ENCODE measurements around the gene STXBP5. TPM values are rescaled to one million over a fixed set of nuclear protein-coding genes. Genes with fewer than 3 reads are reported as not detected.
A peak's percentile ranks its signal among the peaks of the same experiment; 100 is the strongest.

Gene STXBP5
- total and polyA plus RNA-seq, 4 experiments from 2014 or later, result 0.90 to 36.5 (median 21.9) TPM

GRCh38 chr6:147231589-147231988, 27.4 kb downstream of the STXBP5 start:
- Histone ChIP-seq H3K36me3 (ENCODE audit: insufficient read depth, low read length) (no peaks in the 10 kb centered on the region), H3K27ac (ENCODE audit: low read depth, low read length) (no peak overlapping the region), H3K4me1 (ENCODE audit: insufficient read depth, low read length) (no peaks in the 10 kb centered on the region), H3K4me3 (ENCODE audit: low read length in 2 of 2) (no peak overlapping the region), H3K9me3 (ENCODE audit: control insufficient read depth in 1 of 2, low read length in 2 of 2) (no peaks in the 10 kb centered on the region), H3K27me3 (ENCODE audit: insufficient read depth, low read length) (no peaks in the 10 kb centered on the region)
- POLR2A ChIA-PET (ENCODE audit: partially characterized antibody), result interaction anchor here (0.8 kb wide), 1 partner anchor 27 kb away, joined by 3 read pairs; the partner anchor contains the start of gene STXBP5
- CTCF ChIA-PET (ENCODE audit: partially characterized antibody), result no interaction called here
- intact Hi-C loops (cut with micrococcal nuclease), result no loop called here
- Mint-ChIP-seq H3K4me3 (no peak overlapping the region), H3K27ac (no peak overlapping the region), H3K36me3 (peaks cover 3 to 10% of the 10 kb centered on the region in 2 donors), H3K9me3 (no peaks in the 10 kb centered on the region), H3K4me1 (peaks cover 19 to 30% (median 23%) of the 10 kb centered on the region in 4 donors), H3K27me3 (no peaks in the 10 kb centered on the region)
- DNase-seq, result no peak

GRCh38 chr6:147234685-147235084, 30.5 kb downstream of the STXBP5 start:
- intact Hi-C loops (cut with micrococcal nuclease), result no loop called here
- Histone ChIP-seq H3K9me3 (ENCODE audit: control insufficient read depth in 1 of 2, low read length in 2 of 2) (no peaks in the 10 kb centered on the region), H3K27me3 (ENCODE audit: insufficient read depth, low read length) (no peaks in the 10 kb centered on the region), H3K27ac (ENCODE audit: low read depth, low read length) (no peak overlapping the region), H3K4me3 (ENCODE audit: low read length in 2 of 2) (no peak overlapping the region), H3K36me3 (ENCODE audit: insufficient read depth, low read length) (no peaks in the 10 kb centered on the region), H3K4me1 (ENCODE audit: insufficient read depth, low read length) (no peaks in the 10 kb centered on the region)
- H3K27me3 Mint-ChIP-seq, result no peaks in the 10 kb centered on the region
- peaks cover 19 to 24% of the 10 kb centered on the region in 2 donors for H3K36me3 Mint-ChIP-seq
- H3K9me3 Mint-ChIP-seq, result no peaks in the 10 kb centered on the region
- no peak overlapping the region for H3K4me3 Mint-ChIP-seq
- H3K4me1 Mint-ChIP-seq, result peaks cover 4 to 12% (median 9%) of the 10 kb centered on the region in 4 donors
- POLR2A ChIA-PET (ENCODE audit: partially characterized antibody), result no interaction called here
- DNase-seq, result no peak
- CTCF ChIA-PET (ENCODE audit: partially characterized antibody), result no interaction called here
- H3K27ac Mint-ChIP-seq, result no peak overlapping the region

- DNase-seq, result no peak
- no peaks in the 10 kb centered on the region for H3K27me3 ChIP-seq (ENCODE audit: insufficient read depth, low read length)
- H3K27ac ChIP-seq (ENCODE audit: low read depth, low read length), result no peak overlapping the region
- ChIA-PET CTCF (ENCODE audit: partially characterized antibody) (no interaction called here), POLR2A (ENCODE audit: partially characterized antibody) (no interaction called here)
- H3K4me1 ChIP-seq (ENCODE audit: insufficient read depth, low read length), result no peaks in the 10 kb centered on the region
- no peaks in the 10 kb centered on the region for H3K9me3 ChIP-seq (ENCODE audit: control insufficient read depth in 1 of 2, low read length in 2 of 2)
- H3K36me3 ChIP-seq (ENCODE audit: insufficient read depth, low read length), result no peaks in the 10 kb centered on the region
- H3K27ac Mint-ChIP-seq, result peak overlapping the region in 1 of 7 donors; percentile 17
- H3K4me3 ChIP-seq (ENCODE audit: low read length in 2 of 2), result no peak overlapping the region
- no peaks in the 10 kb centered on the region for H3K9me3 Mint-ChIP-seq
- peaks cover 31 to 41% of the 10 kb centered on the region in 2 donors for H3K36me3 Mint-ChIP-seq
- peaks cover 0 to 6% (median 1%) of the 10 kb centered on the region in 4 donors for H3K4me1 Mint-ChIP-seq
- intact Hi-C loops (cut with micrococcal nuclease), result no loop called here
- no peak overlapping the region for H3K4me3 Mint-ChIP-seq
- H3K27me3 Mint-ChIP-seq, result no peaks in the 10 kb centered on the region
These were observed 33.9 kb downstream of the STXBP5 start for GRCh38 chr6:147238164-147238563.

- no peak for DNase-seq
- CTCF ChIA-PET (ENCODE audit: partially characterized antibody), result no interaction called here
- Histone ChIP-seq H3K36me3 (ENCODE audit: insufficient read depth, low read length) (no peaks in the 10 kb centered on the region), H3K27ac (ENCODE audit: low read depth, low read length) (no peak overlapping the region), H3K27me3 (ENCODE audit: insufficient read depth, low read length) (no peaks in the 10 kb centered on the region), H3K9me3 (ENCODE audit: control insufficient read depth in 1 of 2, low read length in 2 of 2) (no peaks in the 10 kb centered on the region), H3K4me3 (ENCODE audit: low read length in 2 of 2) (no peak overlapping the region), H3K4me1 (ENCODE audit: insufficient read depth, low read length) (no peaks in the 10 kb centered on the region)
- H3K36me3 Mint-ChIP-seq, result peaks cover 31 to 44% of the 10 kb centered on the region in 2 donors
- no peaks in the 10 kb centered on the region for H3K9me3 Mint-ChIP-seq
- peaks cover 0 to 6% (median under 1%) of the 10 kb centered on the region in 4 donors for H3K4me1 Mint-ChIP-seq
- no peak overlapping the region for H3K4me3 Mint-ChIP-seq
- intact Hi-C loops (cut with micrococcal nuclease), result no loop called here
- no peak overlapping the region for H3K27ac Mint-ChIP-seq
- POLR2A ChIA-PET (ENCODE audit: partially characterized antibody), result no interaction called here
- no peaks in the 10 kb centered on the region for H3K27me3 Mint-ChIP-seq
These were observed 34.7 kb downstream of the STXBP5 start for GRCh38 chr6:147238906-147239305.

- H3K27ac ChIP-seq (ENCODE audit: low read depth, low read length), result no peak overlapping the region
- H3K36me3 ChIP-seq (ENCODE audit: insufficient read depth, low read length), result peaks cover 6% of the 10 kb centered on the region
- DNase-seq, result no peak
- CTCF ChIA-PET (ENCODE audit: partially characterized antibody), result interaction anchor here (1.1 kb wide), 1 partner anchor 9 kb away, joined by 4 read pairs; no protein-coding TSS in a partner anchor
- no peaks in the 10 kb centered on the region for H3K4me1 ChIP-seq (ENCODE audit: insufficient read depth, low read length)
- intact Hi-C loops (cut with micrococcal nuclease), result no loop called here
- no peak overlapping the region for H3K27ac Mint-ChIP-seq
- peaks cover 0 to 2% (median 0%) of the 10 kb centered on the region in 8 donors for H3K9me3 Mint-ChIP-seq
- POLR2A ChIA-PET (ENCODE audit: partially characterized antibody), result interaction anchor here (1.0 kb wide), 1 partner anchor 9 kb away, joined by 3 read pairs; no protein-coding TSS in a partner anchor
- H3K4me3 Mint-ChIP-seq, result no peak overlapping the region
- H3K4me3 ChIP-seq (ENCODE audit: low read length in 2 of 2), result no peak overlapping the region
- peaks cover 0 to 4% (median under 1%) of the 10 kb centered on the region in 4 donors for H3K4me1 Mint-ChIP-seq
- H3K36me3 Mint-ChIP-seq, result peaks cover 38 to 47% of the 10 kb centered on the region in 2 donors
- no peaks in the 10 kb centered on the region for H3K27me3 Mint-ChIP-seq
- H3K9me3 ChIP-seq (ENCODE audit: control insufficient read depth in 1 of 2, low read length in 2 of 2), result no peaks in the 10 kb centered on the region
- no peaks in the 10 kb centered on the region for H3K27me3 ChIP-seq (ENCODE audit: insufficient read depth, low read length)
These were observed 40.6 kb downstream of the STXBP5 start for GRCh38 chr6:147244832-147245231.

- peaks cover 42 to 49% of the 10 kb centered on the region in 2 donors for H3K36me3 Mint-ChIP-seq
- Histone ChIP-seq H3K4me3 (ENCODE audit: low read length in 2 of 2) (no peak overlapping the region), H3K9me3 (ENCODE audit: control insufficient read depth in 1 of 2, low read length in 2 of 2) (no peaks in the 10 kb centered on the region), H3K36me3 (ENCODE audit: insufficient read depth, low read length) (peaks cover 6% of the 10 kb centered on the region), H3K27me3 (ENCODE audit: insufficient read depth, low read length) (no peaks in the 10 kb centered on the region), H3K27ac (ENCODE audit: low read depth, low read length) (no peak overlapping the region), H3K4me1 (ENCODE audit: insufficient read depth, low read length) (no peaks in the 10 kb centered on the region)
- ChIA-PET POLR2A (ENCODE audit: partially characterized antibody) (no interaction called here), CTCF (ENCODE audit: partially characterized antibody) (no interaction called here)
- peaks cover 0 to 3% (median 0%) of the 10 kb centered on the region in 8 donors for H3K9me3 Mint-ChIP-seq
- no peaks in the 10 kb centered on the region for H3K27me3 Mint-ChIP-seq
- DNase-seq, result no peak
- intact Hi-C loops (cut with micrococcal nuclease), result no loop called here
- no peak overlapping the region for H3K4me3 Mint-ChIP-seq
- peaks cover 0 to 2% (median under 1%) of the 10 kb centered on the region in 4 donors for H3K4me1 Mint-ChIP-seq
- no peak overlapping the region for H3K27ac Mint-ChIP-seq
These were observed 41.5 kb downstream of the STXBP5 start for GRCh38 chr6:147245693-147246092.

GRCh38 chr6:147246853-147247635, 42.8 kb downstream of the STXBP5 start:
- Mint-ChIP-seq H3K4me1 (peaks cover 0 to 1% (median 0%) of the 10 kb centered on the region in 4 donors), H3K4me3 (no peak overlapping the region), H3K9me3 (peaks cover 0 to 5% (median 0%) of the 10 kb centered on the region in 8 donors), H3K27ac (peak overlapping the region in 1 of 7 donors; percentile 60), H3K36me3 (peaks cover 48 to 50% of the 10 kb centered on the region in 2 donors), H3K27me3 (no peaks in the 10 kb centered on the region)
- intact Hi-C loops (cut with micrococcal nuclease), result no loop called here
- no peaks in the 10 kb centered on the region for H3K9me3 ChIP-seq (ENCODE audit: control insufficient read depth in 1 of 2, low read length in 2 of 2)
- no peak for DNase-seq
- CTCF ChIA-PET (ENCODE audit: partially characterized antibody), result no interaction called here
- H3K27ac ChIP-seq (ENCODE audit: low read depth, low read length), result no peak overlapping the region
- no peaks in the 10 kb centered on the region for H3K4me1 ChIP-seq (ENCODE audit: insufficient read depth, low read length)
- H3K27me3 ChIP-seq (ENCODE audit: insufficient read depth, low read length), result no peaks in the 10 kb centered on the region
- peaks cover 13% of the 10 kb centered on the region for H3K36me3 ChIP-seq (ENCODE audit: insufficient read depth, low read length)
- H3K4me3 ChIP-seq (ENCODE audit: low read length in 2 of 2), result no peak overlapping the region
- POLR2A ChIA-PET (ENCODE audit: partially characterized antibody), result no interaction called here

Data from CD4-positive, alpha-beta memory T cell (primary cell).